ENCODE data around the gene SPEF1.

The SPEF1 gene

GRCh38 chr20:3804781-3805180 lies 23.5 kb upstream of the SPEF1 start:
- no peak overlapping the region for H3K4me3 ChIP-seq (ENCODE audit: low read depth, low read length)
- no peak for DNase-seq (ENCODE audit: low read depth)
- TF ChIP-seq CTCF (conservative IDR thresholded peaks at IDR 0.05; ENCODE audit: low read depth, low read length) = no peak

DNA sequence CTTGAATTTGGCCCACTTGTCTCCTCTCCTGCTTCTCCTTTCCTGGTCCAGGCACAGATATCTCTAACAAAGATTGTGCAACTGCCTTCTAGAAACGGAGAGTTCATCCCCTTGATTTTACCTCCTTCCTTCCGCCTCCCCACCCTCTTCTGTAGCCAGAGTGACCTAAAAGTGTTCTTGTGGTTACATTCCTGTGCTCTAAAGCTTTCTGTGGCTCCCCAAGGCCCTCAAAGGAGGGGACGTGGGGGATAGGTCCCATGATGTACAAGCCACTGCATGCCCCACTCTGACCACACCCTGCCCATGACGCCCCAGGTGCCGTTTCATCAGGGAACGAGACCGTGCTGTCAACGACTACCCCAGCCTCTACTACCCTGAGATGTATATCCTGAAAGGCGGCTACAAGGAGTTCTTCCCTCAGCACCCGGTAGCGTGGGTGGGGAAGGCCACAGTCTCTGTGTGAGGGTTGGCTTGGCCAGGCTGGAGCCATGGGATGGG lies 23.1 kb upstream of the SPEF1 start:
- no peak for TF ChIP-seq CTCF (conservative IDR thresholded peaks at IDR 0.05; ENCODE audit: low read depth, low read length)
- no peak for DNase-seq (ENCODE audit: low read depth)
- no peak overlapping the region for H3K4me3 ChIP-seq (ENCODE audit: low read depth, low read length)

GRCh38 chr20:3803854-3804253 lies 22.6 kb upstream of the SPEF1 start:
- no peak overlapping the region for H3K4me3 ChIP-seq (ENCODE audit: low read depth, low read length)
- no peak for DNase-seq (ENCODE audit: low read depth)

DNA sequence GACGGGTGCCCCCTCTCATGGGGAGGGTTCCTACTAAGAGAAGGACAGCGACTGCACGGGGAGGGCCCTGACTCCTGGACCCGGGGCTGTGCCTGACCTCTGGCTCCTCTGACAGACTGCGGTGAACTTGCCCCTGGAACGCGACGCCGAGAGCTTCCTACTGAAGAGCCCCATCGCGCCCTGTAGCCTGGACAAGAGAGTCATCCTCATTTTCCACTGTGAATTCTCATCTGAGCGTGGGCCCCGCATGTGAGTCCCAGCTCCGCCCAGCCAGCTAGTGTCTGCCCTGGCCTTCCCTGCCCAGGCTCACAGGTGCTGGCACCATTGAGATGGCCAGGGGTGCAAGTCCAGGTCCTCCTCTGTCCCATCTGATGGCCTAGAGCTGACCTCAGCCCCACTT lies 22.0 kb upstream of the SPEF1 start:
- no peak for TF ChIP-seq CTCF (conservative IDR thresholded peaks at IDR 0.05; ENCODE audit: low read depth, low read length)
- no peak overlapping the region for H3K4me3 ChIP-seq (ENCODE audit: low read depth, low read length)
- no peak for DNase-seq (ENCODE audit: low read depth)

More at GRCh38 chr20:3803854-3804253, 22.6 kb upstream of the SPEF1 start:
- no peak for TF ChIP-seq CTCF (conservative IDR thresholded peaks at IDR 0.05; ENCODE audit: low read depth, low read length)

DNA sequence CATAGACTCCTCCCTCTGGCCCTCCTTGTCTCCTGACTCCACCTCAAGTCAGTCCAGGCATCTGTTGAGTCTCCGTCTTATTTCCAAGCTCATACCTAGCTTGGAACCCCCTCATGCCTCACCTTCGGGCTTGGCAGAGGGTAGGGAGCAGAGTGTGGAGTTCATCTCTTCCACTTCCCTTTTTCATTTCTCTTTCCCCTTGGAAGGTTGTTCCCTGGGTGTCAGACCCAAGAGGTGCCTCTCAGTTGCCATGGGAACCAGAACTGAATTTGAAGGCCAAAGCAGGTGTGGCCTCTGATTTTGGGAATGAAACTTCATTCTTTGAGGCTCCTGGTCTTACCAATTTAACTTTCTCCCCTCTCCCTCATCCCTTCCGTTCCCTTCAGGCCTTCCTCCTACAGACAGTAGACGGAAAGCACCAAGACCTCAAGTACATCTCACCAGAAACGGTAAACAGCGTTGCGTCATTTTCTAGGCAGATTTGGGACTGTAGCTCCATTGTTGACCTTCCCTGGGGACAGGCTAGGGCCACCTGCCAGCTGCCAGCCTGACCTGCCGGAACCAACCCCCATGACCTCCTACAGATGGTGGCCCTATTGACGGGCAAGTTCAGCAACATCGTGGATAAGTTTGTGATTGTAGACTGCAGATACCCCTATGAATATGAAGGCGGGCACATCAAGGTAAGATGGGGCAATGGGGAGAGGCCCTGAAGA lies 21.4 kb upstream of the SPEF1 start:
- no peak for DNase-seq (ENCODE audit: low read depth)
- H3K4me3 ChIP-seq (ENCODE audit: low read depth, low read length) = no peak overlapping the region
- TF ChIP-seq CTCF (conservative IDR thresholded peaks at IDR 0.05; ENCODE audit: low read depth, low read length) = no peak

GRCh38 chr20:3801846-3802245 lies 20.6 kb upstream of the SPEF1 start:
- DNase-seq (ENCODE audit: low read depth) = no peak
- TF ChIP-seq CTCF (conservative IDR thresholded peaks at IDR 0.05; ENCODE audit: low read depth, low read length) = no peak
- no peak overlapping the region for H3K4me3 ChIP-seq (ENCODE audit: low read depth, low read length)

GRCh38 chr20:3801299-3801698 lies 20.1 kb upstream of the SPEF1 start:
- DNase-seq (ENCODE audit: low read depth) = no peak
- no peak overlapping the region for H3K4me3 ChIP-seq (ENCODE audit: low read depth, low read length)
- no peak for TF ChIP-seq CTCF (conservative IDR thresholded peaks at IDR 0.05; ENCODE audit: low read depth, low read length)

Data from choroid plexus epithelial cell (primary cell).